Measurements from ENCODE around the gene VPS54.

The VPS54 gene

GRCh38 chr2:63886445-63886844 lies 132.8 kb downstream of the VPS54 start:
- ChIA-PET POLR2A (no interaction called here), CTCF (no interaction called here)
- no peak for DNase-seq (ENCODE audit: extremely low spot score)
- no peak for TF ChIP-seq CTCF (IDR thresholded peaks at IDR 0.05; ENCODE audit: control extremely low read depth, extremely low read depth, low read depth, missing control alignments)

DNA sequence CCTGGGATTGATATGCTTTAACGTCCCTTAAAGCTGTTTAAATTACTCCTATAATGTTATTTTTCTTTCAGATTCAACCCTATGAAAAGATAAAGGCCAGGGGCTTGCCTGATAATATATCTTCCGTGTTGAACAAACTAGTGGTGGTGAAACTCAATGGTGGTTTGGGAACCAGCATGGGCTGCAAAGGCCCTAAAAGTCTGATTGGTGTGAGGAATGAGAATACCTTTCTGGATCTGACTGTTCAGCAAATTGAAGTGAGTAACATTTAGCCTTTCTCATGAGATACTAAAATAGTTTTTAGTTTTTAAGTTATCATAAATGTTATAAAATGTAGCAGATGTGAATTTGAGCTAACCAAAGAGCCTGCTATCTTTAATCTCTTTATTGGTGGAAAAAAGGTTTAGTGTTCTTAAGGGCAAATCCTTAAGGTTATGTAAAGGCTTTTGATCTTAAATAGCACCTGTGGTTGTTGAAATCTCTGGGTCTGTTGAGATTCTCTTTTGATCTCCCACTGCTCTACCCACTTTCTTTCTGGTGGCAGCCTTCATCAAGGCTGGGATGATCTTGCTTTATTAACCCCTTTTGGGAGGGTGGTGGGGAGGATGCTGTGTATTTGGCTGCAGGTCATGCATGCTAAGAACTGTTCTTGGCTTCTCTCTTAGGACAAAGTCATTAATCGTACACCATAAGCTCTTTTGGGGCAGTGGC lies 136.7 kb downstream of the VPS54 start:
- TF ChIP-seq CTCF (IDR thresholded peaks at IDR 0.05; ENCODE audit: control extremely low read depth, extremely low read depth, low read depth, missing control alignments): no peak
- DNase-seq (ENCODE audit: extremely low spot score): no peak
- POLR2A ChIA-PET: no interaction called here
- CTCF ChIA-PET: interaction anchor here (0.8 to 2.1 kb wide), 5 partner anchors 9 to 21 kb away, joined by 3 to 10 read pairs (median 3); no protein-coding TSS in a partner anchor

DNA sequence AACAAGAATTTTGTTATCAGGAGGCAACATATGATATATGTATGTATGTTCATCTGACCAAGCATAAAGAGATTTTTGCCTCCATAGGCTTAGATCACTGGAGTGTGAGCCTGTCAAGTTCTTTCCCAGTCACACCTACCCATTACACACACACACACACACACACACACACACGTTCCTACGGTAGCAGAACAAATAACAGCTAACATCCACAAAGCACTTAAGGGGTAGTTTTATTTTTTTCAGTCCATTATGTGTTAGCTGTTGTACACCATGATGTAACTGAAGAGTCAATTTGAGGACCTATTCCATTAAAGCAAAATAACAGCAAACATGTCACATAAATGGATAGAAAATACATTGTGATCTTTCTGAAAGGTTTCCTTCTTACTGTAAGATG lies 138.0 kb downstream of the VPS54 start:
- no peak for DNase-seq (ENCODE audit: extremely low spot score)
- TF ChIP-seq CTCF (IDR thresholded peaks at IDR 0.05; ENCODE audit: control extremely low read depth, extremely low read depth, low read depth, missing control alignments): no peak

GRCh38 chr2:63880625-63881024 lies 138.6 kb downstream of the VPS54 start:
- no peak for DNase-seq (ENCODE audit: extremely low spot score)
- CTCF ChIA-PET: no interaction called here
- no peak for TF ChIP-seq CTCF (IDR thresholded peaks at IDR 0.05; ENCODE audit: control extremely low read depth, extremely low read depth, low read depth, missing control alignments)
- POLR2A ChIA-PET: no interaction called here

More for the DNA sequence above, 138.0 kb downstream of the VPS54 start:
- ChIA-PET CTCF (no interaction called here), POLR2A (no interaction called here)

DNA sequence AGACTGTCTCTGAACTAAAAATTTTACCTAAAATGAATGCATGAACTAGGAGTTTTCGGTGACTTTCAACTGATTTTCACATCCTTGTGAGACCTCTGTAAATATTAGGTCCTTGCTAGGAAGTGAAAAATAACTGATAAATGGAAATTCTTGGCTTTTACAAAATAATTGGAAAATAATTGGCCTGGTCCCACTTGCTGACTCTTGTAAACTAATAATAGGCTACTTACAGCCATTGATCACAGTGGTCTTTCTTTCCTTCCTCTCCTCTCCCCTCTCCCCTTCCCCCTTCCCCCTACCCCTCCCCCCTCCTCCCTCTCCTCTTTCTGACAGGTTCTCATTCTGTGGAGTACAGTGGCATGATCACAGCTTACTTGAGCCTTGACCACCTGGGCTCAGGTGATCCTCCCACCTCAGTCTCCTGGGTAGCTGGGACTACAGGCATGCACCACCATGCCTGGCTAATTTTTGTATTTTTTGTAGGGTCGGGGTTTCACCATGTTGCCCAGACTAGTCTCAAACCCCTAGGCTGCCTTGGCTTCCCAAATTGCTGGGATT lies 139.3 kb downstream of the VPS54 start:
- ChIA-PET POLR2A (no interaction called here), CTCF (no interaction called here)
- TF ChIP-seq CTCF (IDR thresholded peaks at IDR 0.05; ENCODE audit: control extremely low read depth, extremely low read depth, low read depth, missing control alignments): no peak
- no peak for DNase-seq (ENCODE audit: extremely low spot score)

GRCh38 chr2:63878486-63878885 lies 140.7 kb downstream of the VPS54 start:
- POLR2A ChIA-PET: no interaction called here
- no peak for DNase-seq (ENCODE audit: extremely low spot score)
- TF ChIP-seq CTCF (IDR thresholded peaks at IDR 0.05; ENCODE audit: control extremely low read depth, extremely low read depth, low read depth, missing control alignments): no peak
- CTCF ChIA-PET: interaction anchor here (7.7 kb wide), 1 partner anchor 14 kb away, joined by 54 read pairs; no protein-coding TSS in a partner anchor

Measured in GM10248 (cell line).